ENCODE measurements around the gene HIGD1C.
"Not testable (repeated sequence)": the region's sequence is repeated elsewhere in the genome, so short reads cannot be mapped to it uniquely, and the experiment has no call there.

The HIGD1C gene

GRCh38 chr12:50952510-50952909 lies at the start of gene HIGD1C:
HIGD1C (plus strand) TSS chr12:50952544; CDS start chr12:50953999, 1,455 bp downstream.
- DNase-seq (ENCODE audit: low read depth in 3 of 3), result no peak

DNA sequence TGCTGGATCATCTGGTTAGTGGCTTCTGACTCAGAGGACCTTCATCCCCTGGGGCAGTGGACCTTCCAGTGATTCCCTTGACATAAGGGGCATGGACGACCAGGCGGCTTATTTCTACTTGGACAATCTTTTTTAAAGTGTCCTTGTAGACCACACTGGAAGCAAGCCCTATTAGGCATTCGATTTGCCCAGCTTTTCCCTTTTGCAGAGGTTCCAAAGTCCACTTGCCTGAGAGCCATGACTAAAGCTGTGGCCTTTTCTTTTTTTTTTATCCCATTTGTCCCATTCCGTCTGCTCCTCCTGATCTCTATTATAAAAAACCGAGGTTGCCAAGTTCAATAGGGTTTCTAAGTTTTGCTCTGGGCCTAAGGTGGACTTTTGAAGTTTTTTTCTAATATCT lies 43.9 kb upstream of the HIGD1C start:
- not testable (repeated sequence) for DNase-seq (ENCODE audit: low read depth in 3 of 3)

DNA sequence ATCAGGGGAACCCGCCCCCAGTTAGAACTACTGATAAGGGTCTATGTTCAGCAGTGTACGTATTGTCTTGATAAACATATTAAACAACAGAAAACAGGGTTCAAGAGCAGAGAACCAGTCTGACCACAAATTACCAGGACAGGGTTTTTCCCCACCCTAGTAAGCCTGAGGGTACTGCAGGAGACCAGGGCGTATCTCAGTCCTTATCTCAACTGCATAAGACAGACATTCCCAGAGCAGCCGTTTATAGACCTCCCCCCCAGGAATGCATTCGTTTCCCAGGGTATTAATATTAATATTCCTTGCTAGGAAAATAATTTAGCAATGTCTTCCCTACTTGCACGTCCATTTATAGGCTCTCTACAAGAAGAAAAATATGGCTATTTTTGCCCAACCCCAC lies 40.0 kb upstream of the HIGD1C start:
- not testable (repeated sequence) for DNase-seq (ENCODE audit: low read depth in 3 of 3)

DNA sequence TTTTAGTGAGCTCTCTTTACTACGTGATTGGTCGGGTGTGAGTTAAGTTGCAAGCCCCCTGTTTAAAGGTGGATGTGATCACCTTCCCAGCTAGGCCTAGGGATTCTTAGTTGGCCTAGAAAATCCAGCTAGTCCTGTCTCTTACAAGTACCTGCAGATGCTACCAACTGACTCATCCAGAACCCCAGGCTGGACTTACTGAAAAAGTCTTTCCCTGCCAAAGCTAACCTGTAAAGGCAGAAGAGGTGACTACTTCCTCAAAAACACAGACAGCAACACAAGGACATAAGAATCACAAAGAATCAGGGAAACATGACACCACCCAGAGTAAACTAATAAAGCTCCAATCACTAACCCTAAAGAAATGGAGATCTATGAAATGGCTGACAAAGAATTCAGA lies 39.1 kb upstream of the HIGD1C start:
- no peak for DNase-seq (ENCODE audit: low read depth in 3 of 3)

DNA sequence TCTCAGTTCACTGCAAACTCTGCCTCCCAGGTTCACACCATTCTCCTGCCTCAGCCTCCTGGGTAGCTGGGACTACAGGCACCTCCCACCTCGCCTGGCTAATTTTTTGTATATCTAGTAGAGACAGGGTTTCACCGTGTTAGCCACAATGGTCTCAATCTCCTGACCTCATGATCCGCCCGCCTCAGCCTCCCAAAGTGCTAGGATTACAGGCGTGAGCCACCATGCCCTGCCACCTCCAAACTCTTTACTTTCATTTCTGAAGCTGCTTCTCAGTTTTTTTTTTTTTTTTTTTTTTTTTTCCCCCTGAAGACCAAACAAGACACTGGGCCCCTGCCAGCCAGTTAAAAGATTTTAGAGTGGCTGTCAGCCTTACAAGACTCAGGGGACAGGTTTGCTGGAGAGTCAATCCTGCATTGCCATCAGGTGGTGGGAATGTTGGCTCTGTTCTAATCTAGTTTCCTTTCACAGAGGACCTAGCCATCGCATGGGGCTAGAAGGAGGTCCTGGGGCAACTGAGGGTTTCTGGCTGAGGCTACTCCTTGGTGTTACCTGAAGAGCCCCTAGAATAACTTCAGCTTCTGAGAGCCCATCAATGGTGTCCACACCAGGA lies 37.4 kb upstream of the HIGD1C start:
- no peak for DNase-seq (ENCODE audit: low read depth in 3 of 3)

DNA sequence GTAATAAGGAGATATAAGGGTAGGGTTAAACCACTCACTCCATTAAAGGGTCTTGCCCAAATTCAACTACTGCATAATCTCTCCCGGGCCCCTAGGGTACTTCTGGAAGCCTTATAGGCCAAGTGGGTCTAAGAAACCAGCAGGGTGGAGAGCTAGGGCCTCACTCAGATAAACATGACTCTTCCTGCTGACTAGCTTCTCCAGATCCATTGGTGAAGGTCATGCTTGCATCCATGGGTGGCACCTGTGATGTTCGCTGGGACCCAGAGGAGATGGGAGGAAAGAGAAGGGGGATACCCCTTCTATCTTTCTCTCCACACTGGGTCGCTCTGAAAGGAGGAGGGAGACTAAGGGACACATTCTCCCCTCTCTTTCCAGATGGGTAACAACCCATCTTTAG lies 36.1 kb upstream of the HIGD1C start:
- no peak for DNase-seq (ENCODE audit: low read depth in 3 of 3)

DNA sequence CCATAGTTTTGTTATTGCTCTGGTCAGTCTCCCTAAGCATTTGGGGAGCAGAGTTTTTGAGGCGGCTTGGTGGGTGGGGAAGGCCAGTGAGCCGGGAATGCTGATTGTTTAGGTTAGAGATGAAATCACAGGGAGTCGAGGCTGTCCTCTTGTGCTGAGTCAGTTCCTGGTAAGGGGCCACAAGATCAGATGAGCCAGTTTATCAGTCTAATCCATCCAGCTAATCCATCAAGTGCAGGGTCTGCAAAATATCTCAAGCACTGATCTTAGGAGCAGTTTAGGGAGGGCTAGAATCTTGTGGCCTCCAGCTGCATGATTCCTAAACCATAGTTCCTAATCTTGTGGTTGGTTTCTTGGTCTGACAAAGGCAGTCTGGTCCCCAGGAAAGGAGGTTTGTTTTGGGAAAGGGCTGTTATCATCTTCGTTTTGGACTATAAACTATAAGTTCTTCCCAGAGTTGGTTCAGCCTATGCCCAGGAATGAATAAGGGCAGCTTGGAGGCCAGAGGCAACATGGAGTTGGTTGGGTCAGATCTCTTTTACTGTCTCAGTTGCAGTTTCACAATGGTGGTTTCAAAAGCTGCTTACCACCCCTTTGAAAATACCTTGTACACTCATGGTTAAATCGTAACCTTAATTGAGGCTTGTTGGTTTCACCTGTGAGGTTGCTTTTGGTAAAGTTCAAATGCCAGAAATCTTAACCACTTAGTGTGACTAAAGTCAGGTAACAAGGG lies 33.6 kb upstream of the HIGD1C start:
- no peak for DNase-seq (ENCODE audit: low read depth in 3 of 3)

GRCh38 chr12:50922820-50923219 lies 29.5 kb upstream of the HIGD1C start:
- DNase-seq (ENCODE audit: low read depth in 3 of 3), result no peak

DNA sequence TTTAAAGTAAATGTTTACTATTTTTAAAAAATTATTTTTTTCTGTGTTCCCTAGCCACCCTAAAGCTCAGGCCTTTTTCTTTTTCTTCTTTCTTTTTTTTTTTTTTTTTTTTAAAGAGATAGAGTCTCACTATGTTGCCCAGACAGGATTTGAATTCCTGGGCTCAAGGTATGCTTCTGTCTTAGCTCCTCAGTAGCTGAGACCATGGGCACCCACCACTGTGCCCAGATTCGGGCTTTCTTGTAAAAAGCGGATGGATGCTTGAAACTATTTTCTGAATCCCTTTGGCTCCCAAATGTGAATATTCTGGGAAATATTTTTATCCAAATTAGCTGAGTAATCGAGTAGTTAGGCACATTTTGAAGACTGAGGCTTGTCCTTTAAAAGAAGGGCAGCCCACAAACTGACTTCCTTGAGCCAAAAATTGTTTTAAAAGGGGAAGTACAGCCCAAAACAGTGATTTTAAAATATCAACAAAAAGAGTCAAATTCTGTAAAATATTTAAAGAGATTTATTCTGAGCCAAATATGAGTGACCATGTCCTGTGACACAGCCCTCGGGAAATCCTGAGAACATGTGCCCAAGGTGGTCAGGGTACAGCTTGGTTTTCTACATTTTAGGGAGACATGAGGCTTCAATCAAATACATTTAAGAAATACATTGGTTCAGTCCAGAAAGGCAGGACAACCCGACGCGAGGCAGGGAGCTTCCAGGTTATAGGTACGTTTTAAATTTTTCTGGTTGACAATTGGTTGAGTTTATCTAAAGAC lies 28.8 kb upstream of the HIGD1C start:
- no peak for DNase-seq (ENCODE audit: low read depth in 3 of 3)

DNA sequence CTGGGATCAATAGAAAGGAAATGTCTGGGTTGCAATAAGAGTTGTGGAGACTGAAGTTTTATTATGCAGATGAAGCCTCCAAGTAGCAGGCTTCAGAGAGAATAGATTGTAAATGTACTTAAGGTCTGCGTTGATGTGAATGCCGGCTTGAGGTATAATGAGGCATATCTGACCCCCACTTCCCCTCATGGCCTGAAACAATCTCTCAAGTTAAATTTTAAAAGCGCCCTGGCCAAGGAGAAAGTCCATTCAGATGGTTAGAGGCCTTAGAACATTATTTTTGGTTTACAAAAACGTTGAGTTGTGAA lies 28.3 kb upstream of the HIGD1C start:
- no peak for DNase-seq (ENCODE audit: low read depth in 3 of 3)

DNA sequence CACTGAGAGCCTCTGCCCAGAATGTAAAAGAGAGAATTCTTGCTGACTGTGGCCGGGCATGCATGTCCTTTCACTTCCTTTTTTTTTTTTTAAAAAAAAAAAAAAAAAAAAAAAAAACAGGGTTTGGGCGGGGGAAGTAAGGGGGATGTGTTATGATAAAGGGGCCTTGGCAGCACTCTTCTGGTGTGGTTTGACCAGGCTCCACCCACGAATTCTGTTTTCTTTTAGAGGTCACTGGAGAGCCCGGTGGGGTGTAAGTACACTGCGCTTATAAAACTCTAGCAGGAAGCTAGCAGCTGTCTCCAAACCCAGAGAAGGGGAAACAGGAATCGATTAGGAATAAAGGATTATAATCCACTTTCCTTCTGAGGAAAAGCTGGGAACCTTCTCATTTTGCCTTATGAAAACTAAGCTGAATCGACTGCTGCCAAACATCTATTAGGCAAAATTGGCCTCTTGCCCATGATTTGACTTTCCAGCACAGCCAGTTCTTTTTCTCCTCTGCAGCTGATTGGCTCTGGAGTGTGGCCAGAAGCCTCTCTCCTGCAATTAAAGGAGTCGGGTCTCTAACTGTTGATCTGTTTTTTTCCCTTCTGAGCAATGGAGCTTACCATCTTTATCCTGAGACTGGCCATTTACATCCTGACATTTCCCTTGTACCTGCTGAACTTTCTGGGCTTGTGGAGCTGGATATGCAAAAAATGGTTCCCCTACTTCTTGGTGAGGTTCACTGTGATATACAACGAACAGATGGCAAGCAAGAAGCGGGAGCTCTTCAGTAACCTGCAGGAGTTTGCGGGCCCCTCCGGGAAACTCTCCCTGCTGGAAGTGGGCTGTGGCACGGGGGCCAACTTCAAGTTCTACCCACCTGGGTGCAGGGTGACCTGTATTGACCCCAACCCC lies 27.7 kb upstream of the HIGD1C start:
- DNase-seq (ENCODE audit: low read depth in 3 of 3), result no peak

GRCh38 chr12:50925342-50925651 lies 27.0 kb upstream of the HIGD1C start:
- no peak for DNase-seq (ENCODE audit: low read depth in 3 of 3)

- no peak for DNase-seq (ENCODE audit: low read depth in 3 of 3)
Observed at GRCh38 chr12:50925920-50926319, 26.4 kb upstream of the HIGD1C start.

GRCh38 chr12:50926415-50926814 lies 25.9 kb upstream of the HIGD1C start:
- no peak for DNase-seq (ENCODE audit: low read depth in 3 of 3)

GRCh38 chr12:50926932-50927331 lies 25.4 kb upstream of the HIGD1C start:
- not testable (repeated sequence) for DNase-seq (ENCODE audit: low read depth in 3 of 3)

- DNase-seq (ENCODE audit: low read depth in 3 of 3), result no peak
Observed at GRCh38 chr12:50927356-50927755, 25.0 kb upstream of the HIGD1C start.

DNA sequence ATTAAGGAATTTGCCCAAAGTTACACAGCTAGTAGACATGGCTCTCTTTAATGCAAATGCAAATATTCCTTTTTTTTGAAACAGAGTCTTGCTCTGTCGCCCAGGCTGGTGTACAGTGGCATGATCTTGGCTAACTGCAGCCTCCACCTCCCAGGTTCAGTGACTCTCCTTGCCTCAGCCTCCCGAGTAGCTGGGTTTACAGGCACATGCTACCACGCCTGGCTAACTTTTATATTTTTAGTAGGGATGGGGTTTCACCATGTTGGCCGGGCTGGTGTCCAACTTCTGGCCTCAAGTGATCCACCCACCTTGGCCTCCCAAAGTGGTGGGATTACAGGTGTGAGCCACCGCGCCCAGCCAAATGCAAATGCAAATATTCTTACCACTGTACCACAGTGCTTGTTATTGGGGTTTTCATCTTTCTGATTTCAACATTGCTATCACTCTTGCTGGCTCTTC lies 24.5 kb upstream of the HIGD1C start:
- DNase-seq (ENCODE audit: low read depth in 3 of 3), result no peak

GRCh38 chr12:50928392-50928791 lies 24.0 kb upstream of the HIGD1C start:
- DNase-seq (ENCODE audit: low read depth in 3 of 3), result no peak

DNA sequence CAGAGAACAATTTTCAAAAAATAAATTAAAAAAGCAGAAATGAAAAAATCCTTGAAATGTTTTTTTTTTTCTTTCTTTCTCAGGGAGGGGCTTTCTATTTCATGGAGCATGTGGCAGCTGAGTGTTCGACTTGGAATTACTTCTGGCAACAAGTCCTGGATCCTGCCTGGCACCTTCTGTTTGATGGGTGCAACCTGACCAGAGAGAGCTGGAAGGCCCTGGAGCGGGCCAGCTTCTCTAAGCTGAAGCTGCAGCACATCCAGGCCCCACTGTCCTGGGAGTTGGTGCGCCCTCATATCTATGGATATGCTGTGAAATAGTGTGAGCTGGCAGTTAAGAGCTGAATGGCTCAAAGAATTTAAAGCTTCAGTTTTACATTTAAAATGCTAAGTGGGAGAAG lies 22.5 kb upstream of the HIGD1C start:
- no peak for DNase-seq (ENCODE audit: low read depth in 3 of 3)

- DNase-seq (ENCODE audit: low read depth in 3 of 3), result not testable (repeated sequence)
Observed at GRCh38 chr12:50930477-50930876, 21.9 kb upstream of the HIGD1C start.

DNA sequence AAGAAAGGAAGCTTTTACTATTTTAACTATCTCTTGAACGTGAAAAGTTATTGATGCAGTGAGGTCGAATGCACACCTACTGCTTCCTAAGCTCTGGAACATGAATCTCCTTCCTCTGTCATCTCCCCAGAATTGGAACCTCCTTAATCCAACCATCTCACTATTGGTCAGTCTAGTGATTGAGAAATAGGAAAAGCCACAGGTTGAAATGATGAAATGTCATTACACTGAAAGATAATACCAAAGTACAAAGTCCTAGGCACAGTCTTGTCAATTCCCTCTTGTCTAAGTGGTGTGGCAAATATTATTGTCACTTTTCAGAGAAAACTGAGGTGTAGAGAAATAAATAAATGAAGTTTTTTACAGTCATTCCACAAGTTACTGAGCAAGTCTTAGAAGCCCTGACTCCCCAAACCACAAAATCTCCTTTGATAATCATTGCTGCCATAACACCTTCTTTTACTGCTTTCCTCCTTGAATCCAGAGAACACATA lies 19.5 kb upstream of the HIGD1C start:
- DNase-seq (ENCODE audit: low read depth in 3 of 3), result no peak

Measured in stimulated activated CD4-positive, alpha-beta T cell treated with anti-CD3 and anti-CD28 coated beads, TNF-alpha, amount 100 ng/mL, for 4 hours (primary cell).